GM12891 (cell line): ENCODE data around the gene TAOK2.
A peak's percentile ranks its signal among the peaks of the same experiment; 100 is the strongest.

Experiments used
- DNase-seq: peaks from one replicate; pipeline ENCODE4 v3.0.0; 2011; ENCODE audit warnings: low spot score; ENCODE audit not compliant: insufficient read length
- FAIRE-seq: peaks from 2 replicates; lab custom pipeline; 2011; peaks lifted over from hg19 to GRCh38; lab: Jason Lieb, UNC
- PAX5 ChIP-seq: IDR thresholded peaks from 2 replicates; pipeline ENCODE4 v1.6.1; 2011; ENCODE audit warnings: low read length, moderate library complexity, mild to moderate bottlenecking; ENCODE audit not compliant: insufficient read depth, severe bottlenecking
- POLR2A ChIP-seq: IDR thresholded peaks from 2 replicates; pipeline ENCODE4 v1.6.1; 2011; ENCODE audit warnings: low read depth, low read length, control low read depth
- POLR2AphosphoS5 ChIP-seq: IDR thresholded peaks from 2 replicates; pipeline ENCODE4 v1.6.1; 2011; ENCODE audit warnings: low read depth, low read length, control low read depth
- POU2F2 ChIP-seq: IDR thresholded peaks from 2 replicates; pipeline ENCODE4 v1.6.1; 2011; ENCODE audit warnings: low read depth, mild to moderate bottlenecking, control low read depth, low read length, moderate library complexity
- SPI1 ChIP-seq: IDR thresholded peaks from 2 replicates; pipeline ENCODE4 v1.6.1; 2011; ENCODE audit warnings: low read depth, low read length, control low read depth
- TAF1 ChIP-seq: IDR thresholded peaks from 2 replicates; pipeline ENCODE4 v1.6.1; 2011; ENCODE audit warnings: low read depth, low read length, control low read depth

The TAOK2 gene

GRCh38 chr16:30000735-30001631 is 27.3 kb downstream of the TAOK2 start:
- TF ChIP-seq POLR2AphosphoS5 (no peak), POU2F2 (no peak), SPI1 (no peak), POLR2A (no peak), PAX5 (no peak), TAF1 (no peak)
- FAIRE-seq (no peak), DNase-seq (no peak)

- FAIRE-seq (no peak), DNase-seq (no peak)
- no peak for TF ChIP-seq TAF1
- TF ChIP-seq POU2F2, result no peak
- no peak for TF ChIP-seq PAX5
- no peak for TF ChIP-seq POLR2AphosphoS5
- no peak for TF ChIP-seq POLR2A
- no peak for TF ChIP-seq SPI1
Measured at GRCh38 chr16:30002614-30003346, 29.1 kb downstream of the TAOK2 start.

GRCh38 chr16:30003670-30004423 is 30.2 kb downstream of the TAOK2 start:
- TF ChIP-seq POLR2AphosphoS5 (no peak), PAX5 (no peak), POU2F2 (no peak), TAF1 (no peak), SPI1 (no peak), POLR2A (no peak)
- DNase-seq, result no peak
- FAIRE-seq, result no peak

- no peak for FAIRE-seq
- TF ChIP-seq POU2F2 (no peak), POLR2A (no peak), TAF1 (no peak), SPI1 (no peak), POLR2AphosphoS5 (no peak), PAX5 (no peak)
- DNase-seq, result no peak
Measured at GRCh38 chr16:30004424-30004776, 30.7 kb downstream of the TAOK2 start.

GRCh38 chr16:30004811-30005242 is 31.2 kb downstream of the TAOK2 start:
- peak; percentile 51 for DNase-seq
- FAIRE-seq, result no peak
- no peak for TF ChIP-seq PAX5
- TF ChIP-seq POU2F2, result no peak
- 0 out of 2 replicates have a peak, but pooled peaks have one; percentile 17 for TF ChIP-seq POLR2A

- TF ChIP-seq SPI1 (no peak), TAF1 (no peak), POLR2A (no peak), POLR2AphosphoS5 (no peak), PAX5 (no peak), POU2F2 (no peak)
- DNase-seq (peak; percentile 87), FAIRE-seq (no peak)
Measured at GRCh38 chr16:30005341-30006094, 31.9 kb downstream of the TAOK2 start.

GRCh38 chr16:30006095-30006473 is 32.4 kb downstream of the TAOK2 start:
- FAIRE-seq (no peak), DNase-seq (no peak)
- TF ChIP-seq TAF1 (no peak), POU2F2 (no peak), POLR2A (no peak), SPI1 (no peak), PAX5 (no peak)

GRCh38 chr16:30006659-30007377 is 33.1 kb downstream of the TAOK2 start:
- TF ChIP-seq PAX5 (no peak), POLR2AphosphoS5 (0 out of 2 replicates have a peak, but pooled peaks have one; percentile 7)
- DNase-seq, result no peak
- no peak for FAIRE-seq
